Gastroesophageal sphincter (tissue), 4 donors: ENCODE results near the gene PTGER2. TPM values are rescaled to one million over a fixed set of nuclear protein-coding genes. Genes with fewer than 3 reads are reported as not detected.

Source experiments
- ATAC-seq: fragments of 150-250 bp; one replicate; pipeline ENCODE4 v1.9.1; 2016; ENCODE audit warnings: mild to moderate bottlenecking, moderate library complexity
- H3K27ac ChIP-seq, 4 donors: fragments of 200-600 bp; sonication (generic) in 3 of 4; 1 replicate in 3 of 4; 2 replicates in 1 of 4; pipeline ENCODE4 v1.5.1; 2016 to 2019
- H3K27me3 ChIP-seq: fragments of 200-600 bp; sonication (generic); one replicate; pipeline ENCODE4 v1.5.1; 2019
- H3K36me3 ChIP-seq, 2 donors: fragments of 200-600 bp; sonication (generic); one replicate each; pipeline ENCODE4 v1.5.1; 2019; ENCODE audit warnings: control low read depth in 1 of 2
- H3K4me1 ChIP-seq, 3 donors: fragments of 200-600 bp; sonication (generic); 1 replicate in 2 of 3; 2 replicates in 1 of 3; pipeline ENCODE4 v1.5.1; 2016 to 2019; ENCODE audit warnings: control low read depth in 2 of 3
- H3K4me3 ChIP-seq, 2 donors: fragments of 200-600 bp; sonication (generic); one replicate each; pipeline ENCODE4 v1.5.1; 2019; ENCODE audit warnings: mild to moderate bottlenecking in 1 of 2, moderate library complexity in 1 of 2
- H3K9me3 ChIP-seq, 3 donors: fragments of 200-600 bp; sonication (generic); one replicate each; pipeline ENCODE4 v1.5.1; 2017 to 2019; ENCODE audit warnings: control low read depth in 2 of 3
- EP300 ChIP-seq: sonication (generic); formaldehyde crosslinking; IDR thresholded peaks from one replicate; pipeline ENCODE4 v1.6.1; 2017; ENCODE audit warnings: antibody characterized with exemption, mild to moderate bottlenecking
- POLR2A ChIP-seq, 2 donors: fragments of 450-650 bp; IDR thresholded peaks; one replicate each; pipeline ENCODE4 v1.6.1; 2017; ENCODE audit warnings: antibody characterized with exemption in 2 of 2, mild to moderate bottlenecking in 2 of 2, moderate library complexity in 1 of 2
- POLR2AphosphoS5 ChIP-seq: sonication (generic); formaldehyde crosslinking; IDR thresholded peaks from one replicate; pipeline ENCODE4 v1.6.1; 2017; ENCODE audit warnings: antibody characterized with exemption
- WGBS, 2 donors: methylation state at CpG; one replicate each; pipeline ENCODE4 v1.1.5; 2018; ENCODE audit warnings: low coverage in 1 of 2; 5-methylcytosine and 5-hydroxymethylcytosine counted together
- total RNA-seq, 4 donors: library from RNA; depleted of rRNA; stranded (reverse); fragments of >200 nt; gene quantifications; one replicate each; pipeline ENCODE4 v1.1.0, GENCODE V29; 2016
- TF ChIP-seq, protein P1 (sequence below), 4 experiments: fragments of 200-600 bp in 2 of 4; fragments of 450-650 bp in 2 of 4; sonication (generic) in 1 of 4; IDR thresholded peaks; one replicate each; pipeline ENCODE4 v1.5.1; 2017 to 2019; ENCODE audit warnings: antibody characterized with exemption in 4 of 4, mild to moderate bottlenecking in 2 of 4, moderate library complexity in 2 of 4

The PTGER2 gene
- total RNA-seq, 4 donors from 2014 or later: 4.8 to 24.2 (median 9.0) TPM

DNA sequence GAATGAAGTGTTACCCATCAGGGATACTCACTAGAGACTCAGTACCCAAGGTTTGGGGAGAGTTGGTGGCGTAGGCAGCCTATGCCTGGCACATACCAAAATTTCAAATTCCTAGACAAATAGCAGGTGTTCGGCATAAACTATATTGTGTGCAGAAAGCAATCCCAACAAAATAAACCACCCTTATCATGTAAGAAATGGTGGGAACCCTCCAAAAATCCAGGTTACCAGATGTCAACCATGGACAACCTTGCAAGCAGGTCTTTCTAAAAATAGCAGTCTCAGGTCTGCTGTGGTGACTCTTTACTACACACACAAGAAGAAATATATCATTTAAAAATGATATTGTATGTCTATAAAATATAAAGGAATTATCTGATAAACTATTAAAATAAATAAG, 17.7 kb upstream of the PTGER2 start:
- no peak overlapping the region for H3K27ac ChIP-seq
- WGBS, 2 donors: 71% methylated on average over 1 of the region's 2 CpGs; no CpG with 5 or more reads in 1 of the 2 donors

DNA sequence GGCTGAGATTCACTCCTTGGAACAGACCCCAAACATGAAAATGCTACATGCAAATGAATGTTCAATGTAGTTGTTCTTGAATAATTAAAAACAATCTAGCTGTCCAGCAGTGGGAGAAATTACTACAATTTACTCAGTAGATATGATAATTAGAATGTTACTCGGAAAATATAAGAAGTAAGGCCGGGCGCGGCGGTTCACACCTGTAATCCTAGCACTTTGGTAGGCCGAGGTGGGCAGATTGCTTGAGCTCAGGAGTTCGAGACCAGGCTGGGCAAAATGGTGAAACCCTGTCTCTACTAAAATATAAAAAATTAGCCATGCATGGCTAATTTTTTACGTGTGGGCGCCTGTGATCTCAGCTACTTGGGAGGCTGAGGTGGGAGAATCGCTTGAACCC, 15.3 kb upstream of the PTGER2 start:
- ATAC-seq: no peak
- Histone ChIP-seq H3K4me1 (no peaks in the 10 kb centered on the region), H3K36me3 (no peaks in the 10 kb centered on the region), H3K9me3 (no peaks in the 10 kb centered on the region), H3K27ac (no peak overlapping the region), H3K27me3 (no peaks in the 10 kb centered on the region), H3K4me3 (no peak overlapping the region)
- WGBS, 2 donors: 87 to 93% methylated on average over 7 to 9 of the region's 10 CpGs
- TF ChIP-seq, protein P1, sequence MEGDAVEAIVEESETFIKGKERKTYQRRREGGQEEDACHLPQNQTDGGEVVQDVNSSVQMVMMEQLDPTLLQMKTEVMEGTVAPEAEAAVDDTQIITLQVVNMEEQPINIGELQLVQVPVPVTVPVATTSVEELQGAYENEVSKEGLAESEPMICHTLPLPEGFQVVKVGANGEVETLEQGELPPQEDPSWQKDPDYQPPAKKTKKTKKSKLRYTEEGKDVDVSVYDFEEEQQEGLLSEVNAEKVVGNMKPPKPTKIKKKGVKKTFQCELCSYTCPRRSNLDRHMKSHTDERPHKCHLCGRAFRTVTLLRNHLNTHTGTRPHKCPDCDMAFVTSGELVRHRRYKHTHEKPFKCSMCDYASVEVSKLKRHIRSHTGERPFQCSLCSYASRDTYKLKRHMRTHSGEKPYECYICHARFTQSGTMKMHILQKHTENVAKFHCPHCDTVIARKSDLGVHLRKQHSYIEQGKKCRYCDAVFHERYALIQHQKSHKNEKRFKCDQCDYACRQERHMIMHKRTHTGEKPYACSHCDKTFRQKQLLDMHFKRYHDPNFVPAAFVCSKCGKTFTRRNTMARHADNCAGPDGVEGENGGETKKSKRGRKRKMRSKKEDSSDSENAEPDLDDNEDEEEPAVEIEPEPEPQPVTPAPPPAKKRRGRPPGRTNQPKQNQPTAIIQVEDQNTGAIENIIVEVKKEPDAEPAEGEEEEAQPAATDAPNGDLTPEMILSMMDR (IDR thresholded peaks at IDR 0.05): no peak
- no peak for TF ChIP-seq EP300
- no peak for TF ChIP-seq POLR2AphosphoS5
- no peak for TF ChIP-seq POLR2A (IDR thresholded peaks at IDR 0.05)

More for the DNA sequence above, 17.7 kb upstream of the PTGER2 start:
- Histone ChIP-seq H3K4me3 (no peak overlapping the region), H3K4me1 (no peaks in the 10 kb centered on the region), H3K9me3 (no peaks in the 10 kb centered on the region), H3K27me3 (no peaks in the 10 kb centered on the region), H3K36me3 (no peaks in the 10 kb centered on the region)
- no peak for TF ChIP-seq EP300
- TF ChIP-seq POLR2A (IDR thresholded peaks at IDR 0.05): no peak
- no peak for TF ChIP-seq POLR2AphosphoS5
- TF ChIP-seq, protein P1 (IDR thresholded peaks at IDR 0.05): no peak
- ATAC-seq: no peak

DNA sequence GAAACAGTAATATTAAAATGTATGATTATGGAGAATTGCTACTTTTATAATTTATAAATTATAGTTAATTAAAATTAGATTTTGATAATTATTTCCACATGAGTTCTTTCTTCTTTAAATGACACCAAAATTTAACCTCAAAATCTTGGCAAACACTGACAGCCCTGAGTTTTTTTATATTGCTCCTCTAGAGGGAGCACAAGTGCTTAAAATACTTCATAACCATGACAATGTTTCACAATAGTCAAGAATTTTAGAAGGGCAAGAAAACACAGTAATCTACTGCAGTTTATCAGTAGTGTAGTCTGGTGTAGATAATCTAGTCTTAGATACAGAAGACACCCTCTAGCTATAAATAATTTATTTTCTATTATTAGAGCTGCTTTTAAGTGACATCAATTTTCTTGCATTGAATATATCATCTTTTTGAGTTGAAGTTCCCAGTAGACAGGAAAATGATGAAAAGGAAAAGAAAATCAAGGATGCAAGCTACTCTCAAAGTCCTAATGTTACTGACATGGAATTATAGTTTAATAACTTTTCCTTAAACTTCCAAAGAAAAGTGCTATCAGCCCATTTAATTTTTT, 14.3 kb upstream of the PTGER2 start:
- Histone ChIP-seq H3K27ac (no peak overlapping the region), H3K9me3 (no peaks in the 10 kb centered on the region), H3K4me1 (no peaks in the 10 kb centered on the region), H3K36me3 (no peaks in the 10 kb centered on the region), H3K4me3 (no peak overlapping the region), H3K27me3 (no peaks in the 10 kb centered on the region)
- no peak for TF ChIP-seq POLR2A (IDR thresholded peaks at IDR 0.05)
- TF ChIP-seq EP300: no peak
- TF ChIP-seq, protein P1 (IDR thresholded peaks at IDR 0.05): peak; percentile 52 to 78 (median 72)
- TF ChIP-seq POLR2AphosphoS5: peak; percentile 17
- no peak for ATAC-seq

DNA sequence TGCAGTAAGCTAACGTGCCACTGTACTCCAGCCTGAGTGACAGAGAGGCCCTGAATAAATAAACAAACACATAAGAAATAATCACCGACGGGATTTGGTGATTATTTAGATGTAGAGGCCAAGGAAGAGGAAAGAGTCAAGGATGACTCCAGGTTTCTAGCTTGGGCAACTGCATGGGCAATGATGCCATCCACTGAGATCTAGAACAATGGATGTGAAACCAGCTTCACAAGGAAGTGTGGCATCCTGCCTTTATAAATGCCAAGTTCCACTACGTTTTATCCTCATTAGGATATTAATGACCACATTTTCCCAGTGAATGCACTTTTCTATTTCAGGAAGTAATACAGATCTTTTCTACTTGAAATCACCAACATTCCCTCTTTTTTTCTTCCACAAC, 10.9 kb upstream of the PTGER2 start:
- WGBS, 2 donors: 62 to 74% methylated on average over 2 to 4 of the region's 4 CpGs
- TF ChIP-seq POLR2AphosphoS5 (no peak), EP300 (no peak), POLR2A (IDR thresholded peaks at IDR 0.05) (no peak)
- TF ChIP-seq, protein P1 (IDR thresholded peaks at IDR 0.05): no peak
- no peak overlapping the region for H3K4me3 ChIP-seq
- ATAC-seq: no peak
- H3K27ac ChIP-seq: no peak overlapping the region
- H3K36me3 ChIP-seq: no peaks in the 10 kb centered on the region
- H3K27me3 ChIP-seq: no peaks in the 10 kb centered on the region
- H3K4me1 ChIP-seq: no peaks in the 10 kb centered on the region
- no peaks in the 10 kb centered on the region for H3K9me3 ChIP-seq

DNA sequence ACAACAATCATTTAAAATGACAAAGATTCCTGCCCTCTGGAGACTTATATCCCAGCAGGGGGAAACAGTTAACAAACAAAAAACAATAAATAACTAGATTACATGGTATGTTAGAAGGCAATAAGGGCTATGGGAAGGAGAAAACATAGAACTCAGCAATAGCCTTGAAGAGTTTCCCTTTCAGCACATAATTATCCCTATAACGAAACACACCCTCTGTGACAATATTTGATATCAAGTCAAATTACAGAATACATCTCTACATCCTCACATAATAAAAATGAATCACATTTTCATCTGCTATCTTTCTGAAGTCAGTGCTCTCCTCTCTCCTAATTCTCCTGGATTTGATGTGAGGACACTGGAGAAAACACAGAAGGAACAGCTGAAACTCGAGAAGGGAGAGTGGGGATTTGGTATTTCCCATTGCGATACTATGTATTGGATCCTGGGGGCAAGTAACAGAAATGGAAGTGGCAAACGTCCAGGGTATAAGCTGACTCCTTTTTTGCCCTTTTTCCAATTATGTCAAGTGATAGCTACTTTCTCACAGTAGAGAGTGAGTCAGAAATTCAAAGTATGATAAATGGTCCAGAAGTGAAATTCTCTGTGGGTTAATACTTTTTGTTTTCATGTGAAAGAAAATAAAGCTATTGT, 9.7 kb upstream of the PTGER2 start:
- Histone ChIP-seq H3K27me3 (peaks cover 2% of the 10 kb centered on the region), H3K27ac (no peak overlapping the region), H3K4me1 (no peaks in the 10 kb centered on the region), H3K9me3 (no peaks in the 10 kb centered on the region), H3K4me3 (no peak overlapping the region), H3K36me3 (no peaks in the 10 kb centered on the region)
- TF ChIP-seq, protein P1 (IDR thresholded peaks at IDR 0.05): no peak
- TF ChIP-seq EP300: no peak
- TF ChIP-seq POLR2AphosphoS5: no peak
- no peak for TF ChIP-seq POLR2A (IDR thresholded peaks at IDR 0.05)
- 81 to 89% methylated on average over 4 of the region's 4 CpGs for WGBS, 2 donors
- ATAC-seq: no peak
